ENCODE data around the gene ZNF660.

The ZNF660 gene

DNA sequence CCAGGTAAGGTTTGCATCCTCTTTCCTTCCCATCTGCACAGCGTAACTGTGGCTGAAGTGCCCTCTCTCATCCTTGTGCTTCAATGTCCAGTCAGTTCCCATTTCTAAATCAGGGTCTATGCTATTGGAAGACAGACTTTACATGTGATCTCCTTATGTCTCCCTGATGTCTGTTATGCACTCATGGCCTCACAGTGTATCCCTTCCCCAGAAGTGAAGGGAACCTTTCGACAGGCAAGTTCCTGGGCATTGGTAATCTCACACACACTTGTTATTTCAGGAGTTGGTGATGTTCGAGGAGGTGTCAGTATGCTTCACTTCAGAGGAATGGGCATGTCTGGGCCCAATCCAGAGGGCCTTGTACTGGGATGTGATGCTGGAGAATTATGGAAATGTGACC, 47.4 kb downstream of the ZNF660 start:
- no peak for DNase-seq (ENCODE audit: low read depth in 2 of 2)

DNA sequence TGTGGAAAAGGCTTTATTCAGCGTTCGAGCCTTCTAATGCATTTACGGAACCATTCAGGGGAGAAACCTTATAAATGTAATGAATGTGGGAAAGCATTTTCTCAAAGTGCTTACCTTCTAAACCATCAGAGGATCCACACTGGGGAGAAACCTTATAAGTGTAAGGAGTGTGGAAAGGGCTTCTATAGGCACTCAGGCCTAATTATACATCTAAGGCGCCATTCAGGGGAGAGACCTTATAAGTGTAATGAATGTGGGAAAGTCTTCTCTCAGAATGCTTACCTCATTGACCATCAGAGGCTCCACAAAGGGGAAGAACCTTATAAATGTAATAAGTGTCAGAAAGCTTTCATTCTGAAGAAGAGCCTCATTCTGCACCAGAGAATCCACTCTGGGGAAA, 57.6 kb downstream of the ZNF660 start:
- DNase-seq (ENCODE audit: low read depth in 2 of 2) = no peak

DNA sequence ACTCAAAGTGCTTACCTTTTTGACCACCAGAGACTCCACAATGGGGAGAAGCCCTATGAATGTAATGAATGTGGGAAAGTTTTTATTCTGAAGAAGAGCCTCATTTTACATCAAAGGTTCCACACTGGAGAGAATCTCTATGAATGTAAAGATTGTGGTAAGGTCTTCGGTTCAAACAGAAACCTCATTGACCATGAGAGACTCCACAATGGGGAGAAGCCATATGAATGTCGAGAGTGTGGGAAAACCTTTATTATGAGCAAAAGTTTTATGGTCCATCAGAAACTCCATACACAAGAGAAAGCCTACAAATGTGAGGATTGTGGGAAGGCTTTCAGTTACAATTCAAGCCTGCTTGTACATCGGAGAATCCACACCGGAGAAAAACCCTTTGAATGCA, 58.3 kb downstream of the ZNF660 start:
- DNase-seq (ENCODE audit: low read depth in 2 of 2) = no peak

DNA sequence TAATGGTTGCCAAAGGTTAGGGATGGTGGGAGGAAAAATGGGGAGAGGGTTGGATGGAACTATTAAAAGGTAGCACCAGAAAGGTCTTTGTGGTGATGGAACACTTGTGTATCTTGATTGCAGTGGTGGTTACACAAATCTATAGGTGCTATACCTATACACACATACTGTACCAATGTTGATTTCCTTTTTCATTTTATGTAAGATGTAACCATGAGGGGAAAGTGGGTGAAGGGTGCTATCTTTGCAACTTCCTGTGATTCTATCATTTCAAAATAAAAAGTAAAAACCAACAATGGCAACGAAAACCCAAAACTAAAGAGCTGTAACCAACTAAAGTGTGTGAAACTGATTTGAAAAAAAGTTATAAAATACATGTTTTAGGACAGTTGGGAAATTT, 63.0 kb downstream of the ZNF660 start:
- no peak for DNase-seq (ENCODE audit: low read depth in 2 of 2)

DNA sequence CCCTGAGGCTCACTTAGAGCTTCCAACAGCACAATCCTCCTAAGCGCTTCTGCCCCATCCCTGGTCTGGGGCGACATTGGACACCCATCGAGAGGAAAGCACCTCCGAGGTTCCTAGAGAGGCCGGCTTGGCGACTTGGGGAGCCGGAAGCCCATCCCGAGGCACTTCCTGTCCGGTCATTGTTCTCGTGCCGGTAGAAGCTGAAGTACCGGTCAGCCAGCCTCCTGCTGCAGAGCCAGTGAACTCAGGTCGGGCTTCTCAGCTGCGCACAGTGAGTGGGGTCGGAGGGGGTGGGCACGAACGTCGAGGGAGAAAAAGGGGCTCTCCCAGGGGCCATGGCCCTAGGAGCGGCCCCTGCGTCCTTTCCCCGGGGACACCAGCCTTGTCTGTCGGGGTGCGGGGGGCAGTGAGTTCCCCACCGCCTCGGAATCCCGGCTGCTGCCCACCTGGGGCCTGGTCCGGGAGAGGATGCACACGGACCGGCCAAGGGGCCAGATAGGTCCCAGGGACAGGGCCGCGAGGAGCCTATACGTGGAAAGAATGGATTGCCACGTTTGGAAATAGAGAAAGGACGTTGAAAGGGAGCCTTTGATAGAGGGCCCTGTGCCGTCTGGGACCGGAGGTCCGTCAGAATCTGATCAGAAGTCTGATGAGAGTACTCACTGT, 63.9 kb downstream of the ZNF660 start, which contains the start of gene ZNF35:
Gene ZNF35, plus strand, starts transcription at position 169 of the 666 bp plus-strand sequence. CDS start 2,336 bp downstream, outside the sequence.
- DNase-seq (ENCODE audit: low read depth in 2 of 2) = peak; percentile 31 to 39
